HTR-8/SVneo (cell line): ENCODE measurements around the gene BCAR3.
"Not testable (repeated sequence)": the region's sequence is repeated elsewhere in the genome, so short reads cannot be mapped to it uniquely, and the experiment has no call there.

Experiments used
- DNase-seq: peaks from one replicate; pipeline ENCODE4 v3.0.0; 2011; ENCODE audit warnings: low spot score, mixed read lengths; ENCODE audit not compliant: insufficient read length
- FAIRE-seq: peaks from 2 replicates; lab custom pipeline; 2011; peaks lifted over from hg19 to GRCh38; lab: Jason Lieb, UNC

Gene BCAR3

DNA sequence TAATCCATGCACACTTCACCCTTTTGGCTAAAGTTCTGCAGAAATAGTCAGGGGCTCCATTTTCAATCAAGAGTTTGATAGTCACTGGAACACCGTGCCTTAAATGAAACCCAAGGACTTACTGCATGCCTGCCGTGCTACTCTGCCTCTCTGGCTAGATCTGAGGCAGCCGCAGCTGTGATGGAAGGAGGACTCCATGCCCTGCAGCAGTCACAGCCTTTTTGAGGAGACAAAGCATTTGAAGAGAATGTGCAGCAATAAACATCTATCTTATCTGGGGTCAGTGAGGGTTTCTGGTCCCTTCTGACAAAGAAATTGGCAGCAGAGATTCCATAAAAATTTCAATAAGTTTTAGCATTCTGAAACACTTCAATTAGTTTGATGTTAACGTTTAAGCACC lies 78.0 kb downstream of the BCAR3 start:
- no peak for DNase-seq
- no peak for FAIRE-seq

DNA sequence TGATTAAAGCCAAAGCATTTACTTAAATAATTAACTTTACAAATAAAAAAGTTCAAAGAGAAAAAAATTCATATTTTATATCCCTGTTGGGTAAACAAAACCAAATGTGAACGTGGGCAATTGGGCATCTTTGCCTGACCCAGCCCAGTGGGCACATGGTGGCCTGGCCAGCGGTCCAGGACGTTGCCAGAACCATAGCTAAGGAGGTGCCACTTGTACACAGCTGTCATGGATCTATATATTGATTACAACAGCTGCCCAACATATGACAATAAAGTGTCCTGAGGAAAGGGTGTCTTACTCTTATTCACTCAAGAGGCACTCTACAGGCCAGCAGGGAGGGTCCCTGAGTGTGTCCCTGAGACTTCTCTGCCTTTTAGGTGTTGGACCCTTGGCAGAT lies 78.5 kb downstream of the BCAR3 start:
- FAIRE-seq, result no peak
- no peak for DNase-seq

DNA sequence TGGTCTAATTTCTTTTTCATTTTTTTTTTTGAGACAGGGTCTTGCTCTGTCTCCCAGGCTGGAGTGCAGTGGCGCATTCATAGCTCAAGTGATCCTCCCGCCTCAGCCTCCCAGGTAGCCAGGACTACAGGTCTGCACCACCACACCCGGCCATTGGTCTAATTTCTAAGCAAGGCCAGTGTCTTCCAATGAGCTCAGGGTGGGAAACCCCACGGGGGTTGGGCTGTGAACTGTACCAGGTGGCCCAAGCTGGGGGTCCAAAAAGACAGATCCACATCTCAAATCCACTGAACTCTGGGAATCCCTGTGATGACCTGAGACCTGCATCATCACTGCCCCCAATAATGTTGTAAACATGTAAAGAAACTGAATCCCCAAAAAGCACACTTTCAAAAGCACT lies 79.5 kb downstream of the BCAR3 start:
- DNase-seq, result no peak
- no peak for FAIRE-seq

DNA sequence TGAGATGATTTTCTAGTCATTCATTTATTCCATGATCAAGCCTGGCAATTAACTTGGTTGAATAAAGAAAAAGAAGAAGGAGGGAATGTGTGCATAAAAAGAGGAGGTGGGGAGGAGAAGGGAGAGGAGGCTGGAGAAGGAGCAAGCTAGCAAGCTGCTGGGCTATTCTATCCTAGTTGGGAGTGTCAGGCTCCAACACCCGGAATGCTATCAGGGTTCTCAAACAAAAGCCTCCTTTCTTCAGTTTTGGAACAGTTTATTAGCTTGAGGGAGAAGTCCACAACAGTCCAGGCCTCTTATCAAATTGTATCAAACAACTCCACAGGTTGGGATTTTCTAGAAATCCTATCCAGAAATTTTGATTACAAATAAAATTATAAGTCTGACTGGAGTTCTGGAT lies 80.0 kb downstream of the BCAR3 start:
- FAIRE-seq, result no peak
- DNase-seq, result no peak

DNA sequence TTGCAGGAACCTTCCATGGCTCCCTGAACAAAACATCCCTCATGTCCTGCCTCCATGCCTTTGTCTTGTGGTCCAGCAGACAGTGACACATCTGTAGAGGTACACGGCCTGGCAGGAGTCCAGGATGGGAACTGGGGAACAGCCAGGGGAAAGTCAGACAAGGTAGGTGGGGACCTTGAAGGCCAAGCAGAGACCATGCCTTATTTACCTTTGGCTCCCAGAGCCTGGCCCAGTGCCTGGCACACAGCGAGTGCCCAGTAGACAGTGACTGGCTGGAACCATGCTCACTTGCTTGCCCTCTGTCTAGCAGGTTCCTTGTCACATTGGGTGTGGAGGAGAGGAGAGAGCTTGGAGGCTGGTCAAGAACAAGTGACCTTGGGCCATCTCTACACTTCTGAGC lies 81.0 kb downstream of the BCAR3 start:
- no peak for DNase-seq
- no peak for FAIRE-seq

DNA sequence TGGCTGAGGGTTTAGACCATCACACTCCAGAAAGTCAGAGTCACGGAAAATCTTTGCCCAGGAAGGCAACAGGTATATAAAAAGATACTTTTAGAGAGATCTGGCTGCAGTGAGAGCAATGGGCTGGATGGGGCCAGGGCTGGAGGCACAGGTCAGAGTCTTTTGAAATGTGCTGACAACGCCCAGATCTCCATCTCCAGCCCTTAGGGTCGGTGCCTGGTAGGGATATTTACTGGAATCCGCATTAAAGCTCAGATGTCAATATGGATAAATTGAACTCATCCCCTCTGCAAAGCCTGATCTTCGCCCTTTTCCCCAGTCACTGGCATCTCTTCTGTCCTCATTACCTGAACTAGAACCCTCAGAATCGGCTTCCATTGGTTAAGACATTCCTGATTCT lies 82.2 kb downstream of the BCAR3 start:
- no peak for FAIRE-seq

DNA sequence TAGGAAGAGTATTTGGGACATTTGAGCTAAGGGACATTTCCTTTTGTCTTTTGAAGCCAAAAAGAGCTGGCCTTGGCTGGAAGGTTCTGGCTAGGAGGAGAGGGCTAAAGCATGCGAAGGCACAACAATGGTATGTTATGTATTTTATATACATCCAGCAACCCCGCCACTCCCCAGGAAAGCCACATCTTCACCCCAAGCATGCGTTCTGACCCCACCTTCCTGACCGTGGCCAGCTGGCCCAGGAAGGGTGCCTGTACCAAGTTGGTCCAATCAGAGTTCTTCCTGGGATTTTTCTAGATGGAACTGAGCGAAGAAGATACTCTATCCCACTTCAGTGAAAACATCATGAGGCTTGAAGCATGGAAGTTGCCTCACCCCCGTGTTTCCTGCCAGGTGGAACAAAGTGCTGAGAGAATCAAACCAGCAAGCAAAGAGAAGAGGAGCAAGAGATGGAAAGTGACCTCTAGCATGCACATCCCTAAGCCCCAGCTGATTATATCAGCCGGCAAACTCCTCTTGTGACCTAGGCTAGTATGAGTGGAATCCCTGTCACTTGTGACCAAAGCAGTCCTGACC lies 82.7 kb downstream of the BCAR3 start:
- FAIRE-seq, result no peak

More for the DNA sequence above, 82.2 kb downstream of the BCAR3 start:
- no peak for DNase-seq

DNA sequence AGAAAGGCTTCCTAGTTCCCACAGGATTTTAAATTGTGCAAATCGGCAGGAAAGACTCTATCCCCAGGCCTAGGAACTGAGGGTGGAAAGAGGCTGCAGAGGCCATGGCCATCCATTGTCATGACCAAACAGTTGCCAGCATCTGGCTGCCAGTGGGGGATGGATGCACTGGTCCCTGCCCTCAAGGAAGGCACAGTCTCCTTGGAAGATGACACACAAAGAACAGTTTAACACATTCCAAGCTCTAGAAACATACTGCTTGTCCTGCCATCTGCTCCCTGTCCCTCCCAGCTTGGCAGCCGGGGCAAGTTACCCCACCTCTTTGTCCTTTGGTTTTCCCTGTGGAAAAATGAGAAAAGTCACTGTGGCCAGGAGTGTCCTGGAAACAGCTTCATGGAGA lies 83.2 kb downstream of the BCAR3 start:
- FAIRE-seq, result no peak
- no peak for DNase-seq

More for the DNA sequence above, 82.7 kb downstream of the BCAR3 start:
- no peak for DNase-seq

DNA sequence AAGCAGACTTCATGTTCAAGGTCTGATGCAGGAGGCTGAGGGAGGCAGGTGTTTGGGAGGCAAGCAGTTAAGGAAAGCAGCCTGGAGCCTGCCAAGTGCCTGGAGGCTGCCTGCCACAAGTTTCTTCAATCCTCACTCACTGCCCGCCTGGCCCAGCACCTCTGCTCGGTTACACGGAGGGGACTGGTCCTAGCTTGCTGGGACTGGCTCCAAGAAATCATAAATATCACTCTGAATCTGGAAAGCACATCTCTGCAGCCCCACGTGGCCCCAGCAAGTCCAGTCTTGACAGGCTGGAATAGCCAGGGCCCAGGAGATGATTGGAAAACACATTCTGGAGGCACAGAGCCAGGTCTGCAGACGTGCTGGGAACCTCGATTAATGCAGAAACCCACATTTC lies 83.9 kb downstream of the BCAR3 start:
- no peak for FAIRE-seq
- no peak for DNase-seq

DNA sequence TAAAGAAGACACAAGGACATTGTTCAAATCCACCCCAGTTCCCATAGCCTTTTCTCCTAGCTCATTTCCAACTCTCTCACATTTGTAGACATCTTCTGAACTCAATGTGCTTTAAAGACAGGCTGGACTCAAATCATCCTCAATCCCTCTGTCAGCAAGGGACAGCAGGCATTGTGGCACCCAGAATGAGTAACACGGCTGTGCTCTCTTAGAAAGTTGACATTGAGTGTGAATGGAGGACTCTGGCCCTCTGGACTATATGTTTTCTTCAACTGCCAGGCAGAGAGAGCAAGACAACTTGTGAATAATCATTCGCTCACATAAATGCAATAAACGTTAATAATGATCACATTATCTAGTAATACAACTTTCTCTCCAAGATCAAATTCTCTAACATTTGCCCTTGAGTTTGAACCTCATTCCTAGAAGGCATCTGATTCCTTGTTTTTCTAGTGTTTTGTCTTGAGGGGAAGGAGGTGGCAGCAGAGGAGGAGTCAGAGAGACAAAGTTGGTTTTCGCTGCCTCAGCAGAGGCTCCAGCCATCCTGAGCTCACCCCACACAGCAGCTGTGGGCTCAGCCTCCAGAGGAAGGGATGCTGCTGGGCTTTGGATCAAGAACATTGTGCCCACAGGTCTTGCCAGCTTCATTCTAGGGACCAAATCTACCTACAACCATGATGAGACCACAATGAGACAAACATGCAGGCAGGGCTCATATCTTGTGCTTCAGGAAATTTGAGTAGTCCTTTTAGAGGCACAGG lies 85.1 kb downstream of the BCAR3 start:
- DNase-seq (no peak), FAIRE-seq (no peak)

DNA sequence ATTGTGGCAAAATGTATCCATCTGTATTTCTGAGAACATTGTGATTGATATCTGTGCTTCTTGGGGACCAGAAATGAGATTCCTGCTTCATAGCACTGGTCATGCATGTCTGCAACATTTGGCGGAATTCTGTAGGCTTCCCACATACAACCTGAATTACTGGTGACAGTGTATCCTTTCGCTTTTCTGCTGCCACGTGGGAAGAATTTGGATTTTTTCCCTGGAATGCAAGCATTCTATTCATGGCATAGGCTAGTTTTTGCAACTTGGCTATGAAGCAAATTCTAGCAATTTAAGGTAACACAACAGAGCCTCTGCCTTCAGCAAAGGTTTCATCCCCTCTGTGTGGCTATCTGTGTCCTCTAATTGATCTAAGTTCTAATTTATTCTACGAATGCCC lies 85.9 kb downstream of the BCAR3 start:
- no peak for FAIRE-seq

DNA sequence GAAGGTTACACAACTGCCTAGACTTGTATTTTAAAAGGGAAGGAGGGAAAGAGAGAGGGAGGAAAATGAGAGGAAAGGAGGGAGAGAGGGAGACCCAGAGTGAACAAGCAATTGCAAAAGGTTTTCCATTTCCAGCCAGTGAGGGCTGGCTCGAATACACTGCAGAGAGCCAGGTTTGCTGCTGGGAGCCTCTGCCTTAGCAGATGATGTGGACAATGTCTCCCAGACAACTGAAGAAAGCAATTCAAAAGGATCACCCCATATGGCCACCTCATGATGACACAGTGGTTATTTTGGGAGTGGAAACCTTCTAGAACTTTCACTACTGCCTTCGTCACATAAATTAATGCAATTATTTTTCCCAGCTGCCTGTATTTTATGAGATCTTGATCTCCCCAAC lies 86.4 kb downstream of the BCAR3 start:
- no peak for FAIRE-seq

More for the DNA sequence above, 85.9 kb downstream of the BCAR3 start:
- no peak for DNase-seq

DNA sequence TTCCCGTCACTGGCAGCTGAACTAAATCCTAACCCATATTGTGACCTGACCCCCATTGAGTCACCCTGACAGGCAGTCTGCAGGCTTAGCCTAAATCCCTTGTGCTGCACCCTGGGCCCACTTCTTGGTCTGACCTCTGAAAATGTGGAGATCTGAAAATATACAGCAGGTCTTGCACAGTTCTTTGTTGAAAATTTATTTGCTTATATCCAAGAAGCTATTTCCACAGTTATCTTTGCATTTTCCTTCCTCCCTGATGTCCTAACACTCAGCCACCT lies 87.1 kb downstream of the BCAR3 start:
- DNase-seq, result no peak
- no peak for FAIRE-seq

More for the DNA sequence above, 86.4 kb downstream of the BCAR3 start:
- no peak for DNase-seq

DNA sequence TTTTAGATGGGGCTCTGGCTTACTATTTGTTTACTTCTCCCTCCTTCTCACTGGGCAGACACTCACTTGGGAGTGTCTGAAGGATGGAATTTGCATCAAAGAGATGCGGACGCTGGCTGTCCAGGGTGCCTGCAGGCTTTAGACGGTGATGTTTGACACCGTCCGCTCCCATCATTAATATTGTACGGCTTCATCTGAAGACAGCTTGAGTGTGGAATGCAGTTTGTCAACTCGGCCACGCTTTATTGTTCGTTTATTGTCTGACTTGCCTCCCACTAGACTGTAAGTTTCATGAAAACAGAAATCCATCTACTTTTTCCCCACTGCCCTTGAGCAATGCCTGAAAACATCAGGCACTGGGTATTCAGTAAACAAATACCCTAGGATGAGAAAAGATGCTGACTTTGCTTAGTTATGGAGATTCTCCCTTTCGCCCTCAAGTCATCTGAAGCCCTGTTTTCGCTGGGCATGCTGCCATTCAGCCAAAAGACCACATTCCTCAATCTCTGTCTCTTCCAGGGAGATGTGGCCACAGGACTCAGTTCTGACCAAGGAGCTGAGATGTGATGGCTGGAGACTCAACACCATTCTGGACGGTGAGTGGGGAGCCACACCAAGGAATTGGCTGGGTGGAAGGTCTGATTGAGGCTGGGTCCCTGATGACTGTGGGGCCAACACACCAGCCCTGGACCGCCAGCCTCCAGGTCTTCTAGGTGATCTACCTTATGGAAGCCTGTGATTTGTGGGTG lies 87.6 kb downstream of the BCAR3 start:
- FAIRE-seq (no peak), DNase-seq (no peak)

DNA sequence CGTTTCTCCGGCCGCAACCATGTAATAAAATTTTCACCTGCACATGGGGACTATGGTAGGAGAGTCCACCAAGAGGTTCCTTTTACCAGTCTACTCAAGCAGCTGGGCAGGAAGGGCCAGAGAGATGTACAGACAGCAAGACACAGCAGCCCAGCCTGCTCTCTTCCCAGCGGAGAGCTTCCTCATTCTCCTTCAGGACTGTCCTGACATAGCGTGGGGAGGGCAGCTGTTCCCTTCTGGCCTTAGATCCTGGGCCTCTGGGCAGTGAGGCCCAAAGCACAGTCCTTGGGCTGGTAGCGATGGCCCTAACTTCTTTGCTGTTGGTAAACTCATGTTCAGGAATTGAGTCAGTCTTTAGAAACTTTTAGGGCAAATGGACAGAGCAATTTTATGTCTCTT lies 89.1 kb downstream of the BCAR3 start:
- DNase-seq, result no peak
- no peak for FAIRE-seq

DNA sequence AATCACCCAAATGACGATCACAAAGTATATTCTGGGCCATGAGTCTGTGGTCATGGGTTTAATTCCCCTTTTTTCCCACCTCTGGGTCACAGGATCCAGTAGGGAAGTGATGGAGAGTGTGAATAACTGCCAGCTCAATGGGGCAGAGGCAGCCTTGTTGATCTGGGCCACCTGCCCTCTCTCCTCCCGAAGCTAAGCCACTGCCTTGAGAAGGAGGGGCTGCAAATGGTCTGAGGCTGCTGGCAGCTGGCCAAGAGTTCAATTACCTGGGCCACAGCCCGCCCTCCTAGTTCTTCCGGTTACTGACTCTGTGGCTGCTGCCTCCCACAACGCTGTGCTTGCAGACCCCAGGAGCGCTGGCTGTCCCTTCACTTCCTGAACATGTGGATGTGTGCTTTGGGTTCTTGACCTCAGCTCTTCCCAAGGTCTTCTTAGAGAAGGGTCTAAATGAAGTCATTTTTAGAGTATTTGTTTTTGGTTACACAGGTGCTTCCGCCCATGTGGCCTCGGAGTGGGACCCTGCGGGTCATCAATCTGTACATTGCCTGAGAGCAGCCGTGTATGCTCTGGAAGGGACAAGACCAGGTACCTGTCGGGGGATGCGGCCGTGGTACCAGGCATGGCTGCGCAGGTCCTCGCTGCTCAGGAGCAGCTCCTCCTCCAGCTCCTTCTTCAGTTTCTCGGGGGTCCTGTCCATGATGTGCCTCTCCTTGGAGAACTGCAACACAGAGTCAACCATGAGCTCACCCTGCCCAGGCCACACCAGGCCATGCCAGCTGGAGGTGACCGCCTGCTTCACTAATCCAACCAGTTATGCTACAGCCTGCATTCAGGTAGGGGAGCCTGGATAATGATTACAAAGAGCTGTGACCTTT lies 89.7 kb downstream of the BCAR3 start:
- FAIRE-seq (no peak), DNase-seq (no peak)

DNA sequence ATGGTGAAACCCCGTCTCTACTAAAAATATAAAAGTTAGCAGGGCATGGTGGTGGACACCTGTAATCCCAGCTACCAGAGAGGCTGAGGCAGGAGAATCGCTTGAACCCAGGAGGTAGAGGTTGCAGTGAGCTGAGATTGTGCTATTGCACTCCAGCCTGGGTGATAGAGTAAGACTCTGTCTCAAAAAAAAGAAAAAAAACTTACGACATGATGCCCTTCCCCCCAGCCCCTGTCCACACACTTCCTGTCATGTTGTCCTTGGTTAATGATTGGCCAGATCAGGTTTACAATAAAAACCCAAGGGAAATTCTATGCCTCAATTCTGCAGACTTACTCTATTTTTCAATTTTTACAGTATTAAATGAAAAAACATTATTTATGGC lies 90.4 kb downstream of the BCAR3 start:
- FAIRE-seq, DNase-seq: not testable (repeated sequence)

DNA sequence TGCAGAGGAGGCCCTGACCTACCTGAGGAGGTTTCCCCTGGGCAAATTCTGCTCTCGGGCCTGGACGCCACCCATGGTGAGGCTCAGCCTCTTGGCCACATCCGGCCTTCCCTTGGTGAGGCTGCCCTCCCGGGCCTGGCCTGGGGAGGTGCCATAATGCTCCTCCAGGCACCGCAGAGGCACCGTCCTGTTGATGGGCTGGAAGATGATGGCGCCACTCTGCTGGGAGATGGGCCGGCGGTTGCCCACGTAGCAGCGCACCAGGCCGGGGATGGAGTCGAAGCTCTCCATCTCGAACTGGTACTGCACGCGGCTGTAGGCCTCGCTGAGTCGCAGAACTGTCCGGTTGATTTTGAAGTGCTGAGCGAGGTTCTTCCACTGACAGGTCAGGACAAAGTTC lies 92.7 kb downstream of the BCAR3 start:
- DNase-seq, result no peak
- FAIRE-seq, result no peak

DNA sequence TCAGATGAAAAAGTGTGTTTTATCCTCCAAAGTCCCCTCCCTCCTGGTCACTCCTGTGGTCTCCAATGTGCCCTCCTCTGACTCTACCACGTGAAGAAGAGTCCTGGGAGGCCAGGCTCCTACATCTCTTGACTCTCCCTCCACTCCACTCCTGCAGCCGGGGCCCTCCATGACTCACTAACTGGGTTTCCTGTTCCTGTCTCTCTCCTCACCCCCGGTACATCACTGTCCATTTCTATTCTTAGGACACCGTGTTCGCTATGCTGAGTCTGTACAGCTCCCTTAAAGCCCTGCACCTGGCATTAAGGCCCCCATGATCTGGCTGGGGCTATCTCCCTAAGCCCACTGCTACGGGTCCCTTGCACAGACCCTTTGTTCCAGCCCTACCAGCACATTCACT lies 93.4 kb downstream of the BCAR3 start:
- DNase-seq (no peak), FAIRE-seq (no peak)

DNA sequence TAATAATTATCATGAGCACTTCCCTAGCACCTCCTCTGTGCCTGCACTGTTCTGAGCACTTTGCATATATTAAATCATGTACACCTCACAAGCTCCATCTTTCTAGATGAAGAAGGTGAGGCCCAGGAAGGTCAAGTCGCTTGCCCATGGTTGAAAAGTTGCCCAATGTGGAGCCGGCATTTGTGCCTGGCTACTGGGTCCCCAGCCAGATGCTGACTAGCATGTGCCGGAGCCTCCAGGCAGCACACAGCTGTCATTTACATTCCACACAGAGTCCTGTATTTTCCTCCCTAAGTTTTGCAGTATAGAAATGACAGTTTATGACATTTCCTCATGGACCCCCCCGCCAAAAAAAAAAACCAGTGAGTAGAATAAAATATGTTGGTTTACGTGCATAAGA lies 94.3 kb downstream of the BCAR3 start:
- no peak for DNase-seq
- FAIRE-seq, result no peak
